SK-N-SH (cell line): ENCODE measurements around the gene LRRC2. TPM values are rescaled to one million over a fixed set of nuclear protein-coding genes. Genes with fewer than 3 reads are reported as not detected.

ENCODE experiments used
- CTCF ChIA-PET: fragments of 300-600, 350-600 bp; formaldehyde crosslinking; extraction: SDS; loops from one replicate; lab custom pipeline; 2021; lab: Yijun Ruan, JAX
- POLR2A ChIA-PET: fragments of 350-600 bp; sonication (Branson Sonifier 250); formaldehyde crosslinking; extraction: SDS; loops from one replicate; lab custom pipeline; 2020; ENCODE audit warnings: antibody characterized with exemption, inconsistent platforms; lab: Yijun Ruan, JAX
- DNase-seq: peaks from one replicate; pipeline ENCODE4 v3.0.0; 2012
- H2AFZ ChIP-seq: fragments of 200-600 bp; sonication (generic); 2 replicates; pipeline ENCODE4 v1.8.1; 2016; ENCODE audit warnings: antibody characterized with exemption, mild to moderate bottlenecking, low read depth
- H3F3A ChIP-seq: fragments of 200-600 bp; sonication (generic); replicated peaks from 2 replicates; pipeline ENCODE3; 2016; ENCODE audit warnings: antibody characterized with exemption, mild to moderate bottlenecking; ENCODE audit not compliant: insufficient read depth
- H3K27ac ChIP-seq, 2 experiments: fragments of 200-500 bp in 1 of 2; fragments of 200-600 bp in 1 of 2; sonication (Bioruptor generic) in 1 of 2; sonication (generic), shearing (Covaris generic) in 1 of 2; 2 replicates each; pipeline versions ENCODE4 v1.5.1 to v1.6.1; 2014 to 2016; ENCODE audit warnings: low read depth in 2 of 2, inconsistent platforms in 1 of 2, low read length in 1 of 2, mild to moderate bottlenecking in 1 of 2, mixed read lengths in 1 of 2
- H3K27me3 ChIP-seq: fragments of 200-600 bp; sonication (generic), shearing (Covaris generic); 2 replicates; pipeline ENCODE4 v1.6.1; 2016; ENCODE audit warnings: mixed run types; ENCODE audit not compliant: insufficient read depth
- H3K36me3 ChIP-seq, 2 experiments: fragments of 200-500 bp in 1 of 2; fragments of 200-600 bp in 1 of 2; sonication (Bioruptor generic) in 1 of 2; sonication (generic) in 1 of 2; replicated peaks in 1 of 2; 2 replicates each; pipeline versions ENCODE3 to v1.5.1; 2014 to 2016; ENCODE audit warnings: low read length in 1 of 2, mild to moderate bottlenecking in 1 of 2; ENCODE audit not compliant: insufficient read depth in 2 of 2, control insufficient read depth in 1 of 2
- H3K4me1 ChIP-seq, 2 experiments: fragments of 200-500 bp in 1 of 2; fragments of 200-600 bp in 1 of 2; sonication (Bioruptor generic) in 1 of 2; sonication (generic), shearing (Covaris generic) in 1 of 2; 2 replicates each; pipeline versions ENCODE4 v1.5.1 to v1.6.1; 2014 to 2016; ENCODE audit warnings: low read depth in 1 of 2, low read length in 1 of 2, mixed run types in 1 of 2; ENCODE audit not compliant: insufficient read depth in 2 of 2, control insufficient read depth in 1 of 2
- H3K4me2 ChIP-seq: fragments of 200-600 bp; sonication (generic), shearing (Covaris generic); 2 replicates; pipeline ENCODE4 v1.6.1; 2017; ENCODE audit warnings: mixed run types
- H3K4me3 ChIP-seq, 2 experiments: fragments of 200-500 bp in 1 of 2; fragments of 200-600 bp in 1 of 2; sonication (Bioruptor generic) in 1 of 2; sonication (generic), shearing (Covaris generic) in 1 of 2; 2 replicates each; pipeline versions ENCODE4 v1.5.1 to v1.8.1; 2014 to 2016; ENCODE audit warnings: low read depth in 2 of 2, inconsistent platforms in 1 of 2, low read length in 1 of 2, mild to moderate bottlenecking in 1 of 2, mixed read lengths in 1 of 2, moderate library complexity in 1 of 2
- H3K79me2 ChIP-seq: fragments of 200-600 bp; sonication (generic); 2 replicates; pipeline ENCODE4 v1.8.1; 2017; ENCODE audit warnings: mild to moderate bottlenecking; ENCODE audit not compliant: insufficient read depth
- H3K9ac ChIP-seq: fragments of 200-600 bp; sonication (generic); 2 replicates; pipeline ENCODE4 v1.6.1; 2017; ENCODE audit warnings: mixed run types
- H3K9me2 ChIP-seq: fragments of 200-600 bp; sonication (generic); 2 replicates; pipeline ENCODE4 v1.6.1; 2017; ENCODE audit warnings: mixed run types
- H3K9me3 ChIP-seq: fragments of 200-600 bp; sonication (generic); 2 replicates; pipeline ENCODE4 v1.6.1; 2017; ENCODE audit warnings: mixed run types, mild to moderate bottlenecking, moderate library complexity
- H4K20me1 ChIP-seq: fragments of 200-600 bp; sonication (generic); 2 replicates; pipeline ENCODE4 v1.6.1; 2017; ENCODE audit warnings: mild to moderate bottlenecking, mixed run types; ENCODE audit not compliant: insufficient read depth
- EP300 ChIP-seq, 2 experiments: IDR thresholded peaks; 2 replicates each; pipeline versions ENCODE4 v1.4.0 to v1.6.1; 2012; ENCODE audit warnings: borderline replicate concordance in 1 of 2, low read depth in 1 of 2, low read length in 1 of 2
- FOXM1 ChIP-seq: IDR thresholded peaks from 2 replicates; pipeline ENCODE4 v1.4.0; 2012; ENCODE audit warnings: low read depth, mild to moderate bottlenecking
- GABPA ChIP-seq: IDR thresholded peaks from 2 replicates; pipeline ENCODE4 v1.4.0; 2012; ENCODE audit warnings: low read depth, mild to moderate bottlenecking
- GATA2 ChIP-seq: sonication (generic); formaldehyde crosslinking; IDR thresholded peaks from 2 replicates; pipeline ENCODE4 v1.5.0; 2020; ENCODE audit warnings: mild to moderate bottlenecking, missing genetic modification reagents
- MEF2A ChIP-seq: IDR thresholded peaks from 2 replicates; pipeline ENCODE4 v1.4.0; 2012; ENCODE audit warnings: low read depth, borderline replicate concordance
- POLR2AphosphoS5 ChIP-seq: IDR thresholded peaks from 2 replicates; pipeline ENCODE4 v1.6.1; 2012; ENCODE audit warnings: low read depth, low read length
- RAD21 ChIP-seq: IDR thresholded peaks from 2 replicates; pipeline ENCODE4 v1.6.1; 2012; ENCODE audit warnings: mild to moderate bottlenecking, low read length
- RCOR1 ChIP-seq: fragments of 150-350 bp; IDR thresholded peaks from 2 replicates; pipeline ENCODE4 v1.6.1; 2017; ENCODE audit warnings: antibody characterized with exemption, low read length
- RXRA ChIP-seq: IDR thresholded peaks from 2 replicates; pipeline ENCODE4 v1.4.0; 2012; ENCODE audit warnings: low read depth, mild to moderate bottlenecking, borderline replicate concordance
- WGBS: methylation state at CpG from one replicate; pipeline ENCODE4 v1.1.6; 2017; ENCODE audit warnings: low lambda C conversion rate; 5-methylcytosine and 5-hydroxymethylcytosine counted together
- polyA plus RNA-seq, 3 experiments: library from polyadenylated mRNA; depleted of rRNA; stranded (reverse); fragments of >200 nt; gene quantifications; 2 replicates each; pipeline ENCODE4 v1.2.3, GENCODE V29; 2012
- TF ChIP-seq, protein P1 (sequence below): fragments of 200-600 bp; sonication (generic); IDR thresholded peaks from 2 replicates; pipeline ENCODE4 v1.6.1; 2017; ENCODE audit warnings: antibody characterized with exemption, mild to moderate bottlenecking, moderate library complexity
- TF ChIP-seq, protein P2 (sequence below): IDR thresholded peaks from 2 replicates; pipeline ENCODE4; 2012
- TF ChIP-seq, protein P3 (sequence below): fragments of 150-350 bp; IDR thresholded peaks from 2 replicates; pipeline ENCODE4 v1.6.1; 2016; ENCODE audit warnings: mild to moderate bottlenecking, low read depth, low read length
- TF ChIP-seq, protein P4 (sequence below): IDR thresholded peaks from 2 replicates; pipeline ENCODE4 v1.4.0; 2012; ENCODE audit warnings: low read depth
- TF ChIP-seq, protein P5 (sequence below): IDR thresholded peaks from 2 replicates; pipeline ENCODE4 v1.6.1; 2012; ENCODE audit warnings: mild to moderate bottlenecking, low read depth, low read length, moderate library complexity

The LRRC2 gene
- polyA plus RNA-seq, 1 of the 3 experiments (the other 2 are of a cell fraction): 0.13 TPM

DNA sequence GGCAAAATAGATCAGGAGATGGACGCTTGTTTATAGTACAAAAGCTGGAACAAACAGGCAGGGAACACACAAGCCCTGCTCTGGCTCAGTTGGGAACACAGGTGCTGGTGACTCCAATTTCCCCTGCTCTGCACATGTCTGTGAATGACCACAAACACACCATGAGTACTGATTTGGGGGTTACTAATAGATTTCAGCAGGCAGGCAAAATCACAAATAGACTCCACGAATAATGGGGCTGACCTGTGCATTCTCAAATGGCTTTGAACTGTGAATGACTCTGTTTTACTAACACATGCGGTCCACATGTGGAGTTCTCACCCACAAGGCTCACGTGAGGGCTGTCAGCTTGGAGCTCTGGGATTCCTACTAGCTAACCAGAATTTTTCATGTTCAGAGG lies 64.4 kb downstream of the LRRC2 start:
- no peak overlapping the region for H3K4me3 ChIP-seq
- no peaks in the 10 kb centered on the region for H3K9me2 ChIP-seq
- 32% methylated on average over 4 of the region's 4 CpGs for WGBS
- no peak overlapping the region for H3K9ac ChIP-seq
- no peaks in the 10 kb centered on the region for H3K36me3 ChIP-seq
- H3K9me3 ChIP-seq: no peaks in the 10 kb centered on the region
- CTCF ChIA-PET: interaction anchor here (1.0 to 8.7 kb wide), 2 partner anchors 15 to 56 kb away, joined by 4 to 108 read pairs; no protein-coding TSS in a partner anchor
- no peak overlapping the region for H2AFZ ChIP-seq
- no peak overlapping the region for H3K27ac ChIP-seq
- no peak for DNase-seq
- H3K79me2 ChIP-seq: no peaks in the 10 kb centered on the region
- H3F3A ChIP-seq: no peaks in the 10 kb centered on the region
- TF ChIP-seq RCOR1 (no peak), POLR2AphosphoS5 (no peak), GABPA (no peak), MEF2A (no peak), EP300 (IDR thresholded peaks at IDR 0.05; ENCODE audit: borderline replicate concordance in 1 of 2, low read depth in 1 of 2, low read length in 1 of 2) (no peak), RAD21 (no peak), FOXM1 (no peak), RXRA (no peak), GATA2 (CRISPR knock-in tag) (no peak)
- TF ChIP-seq, protein P1, sequence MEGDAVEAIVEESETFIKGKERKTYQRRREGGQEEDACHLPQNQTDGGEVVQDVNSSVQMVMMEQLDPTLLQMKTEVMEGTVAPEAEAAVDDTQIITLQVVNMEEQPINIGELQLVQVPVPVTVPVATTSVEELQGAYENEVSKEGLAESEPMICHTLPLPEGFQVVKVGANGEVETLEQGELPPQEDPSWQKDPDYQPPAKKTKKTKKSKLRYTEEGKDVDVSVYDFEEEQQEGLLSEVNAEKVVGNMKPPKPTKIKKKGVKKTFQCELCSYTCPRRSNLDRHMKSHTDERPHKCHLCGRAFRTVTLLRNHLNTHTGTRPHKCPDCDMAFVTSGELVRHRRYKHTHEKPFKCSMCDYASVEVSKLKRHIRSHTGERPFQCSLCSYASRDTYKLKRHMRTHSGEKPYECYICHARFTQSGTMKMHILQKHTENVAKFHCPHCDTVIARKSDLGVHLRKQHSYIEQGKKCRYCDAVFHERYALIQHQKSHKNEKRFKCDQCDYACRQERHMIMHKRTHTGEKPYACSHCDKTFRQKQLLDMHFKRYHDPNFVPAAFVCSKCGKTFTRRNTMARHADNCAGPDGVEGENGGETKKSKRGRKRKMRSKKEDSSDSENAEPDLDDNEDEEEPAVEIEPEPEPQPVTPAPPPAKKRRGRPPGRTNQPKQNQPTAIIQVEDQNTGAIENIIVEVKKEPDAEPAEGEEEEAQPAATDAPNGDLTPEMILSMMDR: no peak
- TF ChIP-seq, protein P2, sequence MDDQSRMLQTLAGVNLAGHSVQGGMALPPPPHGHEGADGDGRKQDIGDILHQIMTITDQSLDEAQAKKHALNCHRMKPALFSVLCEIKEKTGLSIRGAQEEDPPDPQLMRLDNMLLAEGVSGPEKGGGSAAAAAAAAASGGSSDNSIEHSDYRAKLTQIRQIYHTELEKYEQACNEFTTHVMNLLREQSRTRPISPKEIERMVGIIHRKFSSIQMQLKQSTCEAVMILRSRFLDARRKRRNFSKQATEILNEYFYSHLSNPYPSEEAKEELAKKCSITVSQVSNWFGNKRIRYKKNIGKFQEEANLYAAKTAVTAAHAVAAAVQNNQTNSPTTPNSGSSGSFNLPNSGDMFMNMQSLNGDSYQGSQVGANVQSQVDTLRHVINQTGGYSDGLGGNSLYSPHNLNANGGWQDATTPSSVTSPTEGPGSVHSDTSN: no peak
- TF ChIP-seq, protein P3, sequence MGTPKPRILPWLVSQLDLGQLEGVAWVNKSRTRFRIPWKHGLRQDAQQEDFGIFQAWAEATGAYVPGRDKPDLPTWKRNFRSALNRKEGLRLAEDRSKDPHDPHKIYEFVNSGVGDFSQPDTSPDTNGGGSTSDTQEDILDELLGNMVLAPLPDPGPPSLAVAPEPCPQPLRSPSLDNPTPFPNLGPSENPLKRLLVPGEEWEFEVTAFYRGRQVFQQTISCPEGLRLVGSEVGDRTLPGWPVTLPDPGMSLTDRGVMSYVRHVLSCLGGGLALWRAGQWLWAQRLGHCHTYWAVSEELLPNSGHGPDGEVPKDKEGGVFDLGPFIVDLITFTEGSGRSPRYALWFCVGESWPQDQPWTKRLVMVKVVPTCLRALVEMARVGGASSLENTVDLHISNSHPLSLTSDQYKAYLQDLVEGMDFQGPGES: no peak
- TF ChIP-seq, protein P4, sequence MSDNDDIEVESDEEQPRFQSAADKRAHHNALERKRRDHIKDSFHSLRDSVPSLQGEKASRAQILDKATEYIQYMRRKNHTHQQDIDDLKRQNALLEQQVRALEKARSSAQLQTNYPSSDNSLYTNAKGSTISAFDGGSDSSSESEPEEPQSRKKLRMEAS: no peak
- TF ChIP-seq, protein P5, sequence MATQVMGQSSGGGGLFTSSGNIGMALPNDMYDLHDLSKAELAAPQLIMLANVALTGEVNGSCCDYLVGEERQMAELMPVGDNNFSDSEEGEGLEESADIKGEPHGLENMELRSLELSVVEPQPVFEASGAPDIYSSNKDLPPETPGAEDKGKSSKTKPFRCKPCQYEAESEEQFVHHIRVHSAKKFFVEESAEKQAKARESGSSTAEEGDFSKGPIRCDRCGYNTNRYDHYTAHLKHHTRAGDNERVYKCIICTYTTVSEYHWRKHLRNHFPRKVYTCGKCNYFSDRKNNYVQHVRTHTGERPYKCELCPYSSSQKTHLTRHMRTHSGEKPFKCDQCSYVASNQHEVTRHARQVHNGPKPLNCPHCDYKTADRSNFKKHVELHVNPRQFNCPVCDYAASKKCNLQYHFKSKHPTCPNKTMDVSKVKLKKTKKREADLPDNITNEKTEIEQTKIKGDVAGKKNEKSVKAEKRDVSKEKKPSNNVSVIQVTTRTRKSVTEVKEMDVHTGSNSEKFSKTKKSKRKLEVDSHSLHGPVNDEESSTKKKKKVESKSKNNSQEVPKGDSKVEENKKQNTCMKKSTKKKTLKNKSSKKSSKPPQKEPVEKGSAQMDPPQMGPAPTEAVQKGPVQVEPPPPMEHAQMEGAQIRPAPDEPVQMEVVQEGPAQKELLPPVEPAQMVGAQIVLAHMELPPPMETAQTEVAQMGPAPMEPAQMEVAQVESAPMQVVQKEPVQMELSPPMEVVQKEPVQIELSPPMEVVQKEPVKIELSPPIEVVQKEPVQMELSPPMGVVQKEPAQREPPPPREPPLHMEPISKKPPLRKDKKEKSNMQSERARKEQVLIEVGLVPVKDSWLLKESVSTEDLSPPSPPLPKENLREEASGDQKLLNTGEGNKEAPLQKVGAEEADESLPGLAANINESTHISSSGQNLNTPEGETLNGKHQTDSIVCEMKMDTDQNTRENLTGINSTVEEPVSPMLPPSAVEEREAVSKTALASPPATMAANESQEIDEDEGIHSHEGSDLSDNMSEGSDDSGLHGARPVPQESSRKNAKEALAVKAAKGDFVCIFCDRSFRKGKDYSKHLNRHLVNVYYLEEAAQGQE: no peak
- TF ChIP-seq, all 33 proteins: peak for 0
- Histone ChIP-seq H4K20me1 (no peaks in the 10 kb centered on the region), H3K4me1 (peaks cover 0 to 6% of the 10 kb centered on the region in 2 experiments; a peak in 1 of 4 replicates), H3K27me3 (no peaks in the 10 kb centered on the region), H3K4me2 (no peak overlapping the region)
- POLR2A ChIA-PET: no interaction called here
